ENCODE results near the gene HDAC4.

DNA sequence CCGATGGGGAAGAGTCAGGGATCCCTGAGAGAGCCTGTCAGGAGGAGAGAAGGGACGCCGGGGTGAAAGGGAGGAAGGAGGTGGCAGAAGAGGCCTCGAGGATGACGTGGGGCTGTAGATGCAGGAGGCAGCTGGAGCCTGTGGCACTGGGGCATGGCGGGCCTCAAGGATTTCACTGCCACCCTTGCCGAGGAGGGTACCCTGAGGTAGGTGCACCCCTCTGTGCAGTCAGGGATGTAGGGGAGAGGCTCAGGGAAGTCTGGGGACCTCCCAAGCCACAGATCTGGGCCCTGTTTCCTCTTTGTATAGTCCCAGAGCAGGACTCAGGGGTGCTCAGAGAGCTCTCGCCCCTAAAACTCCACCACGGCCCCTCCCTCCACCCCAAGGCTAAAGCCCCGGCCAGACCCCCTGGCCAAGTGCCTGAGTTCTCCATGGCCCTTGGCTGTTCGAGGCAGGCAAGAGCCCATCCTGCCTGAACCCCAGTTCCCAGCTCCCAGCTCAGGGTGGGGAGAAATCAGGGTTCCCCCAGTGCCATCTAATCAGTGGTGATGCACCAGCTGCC lies 39.0 kb upstream of the HDAC4 start:
- TF ChIP-seq POLR2A (IDR thresholded peaks at IDR 0.05; ENCODE audit: low read length) (no peak), EP300 (IDR thresholded peaks at IDR 0.05) (no peak), CTCF (IDR thresholded peaks at IDR 0.05) (no peak), POLR2AphosphoS2 (conservative IDR thresholded peaks at IDR 0.05; ENCODE audit: low read length) (no peak), RCOR1 (IDR thresholded peaks at IDR 0.05; ENCODE audit: low read depth, low read length) (no peak), NFE2L2 (conservative IDR thresholded peaks at IDR 0.05; ENCODE audit: low read length) (no peak), HDAC2 (IDR thresholded peaks at IDR 0.05) (no peak)
- TF ChIP-seq, protein P1, sequence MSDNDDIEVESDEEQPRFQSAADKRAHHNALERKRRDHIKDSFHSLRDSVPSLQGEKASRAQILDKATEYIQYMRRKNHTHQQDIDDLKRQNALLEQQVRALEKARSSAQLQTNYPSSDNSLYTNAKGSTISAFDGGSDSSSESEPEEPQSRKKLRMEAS (IDR thresholded peaks at IDR 0.05) = no peak

All from A549 (cell line).